Activated CD4-positive, CD25-positive, alpha-beta regulatory T cell (primary cell): ENCODE measurements around the gene ZCRB1.

Experiments
- DNase-seq, 4 experiments: peaks; one replicate each; lab custom pipeline; 2025; lab: John Stamatoyannopoulos, UW

ZCRB1 gene

GRCh38 chr12:42278128-42278510 lies 47.8 kb downstream of the ZCRB1 start:
- no peak for DNase-seq

GRCh38 chr12:42277396-42278127 lies 48.3 kb downstream of the ZCRB1 start:
- no peak for DNase-seq

GRCh38 chr12:42275499-42275898 lies 50.4 kb downstream of the ZCRB1 start:
- no peak for DNase-seq

GRCh38 chr12:42273706-42274105 lies 52.2 kb downstream of the ZCRB1 start:
- no peak for DNase-seq

- no peak for DNase-seq
Measured at GRCh38 chr12:42270596-42270995, 55.3 kb downstream of the ZCRB1 start.

GRCh38 chr12:42267413-42268190 lies 58.3 kb downstream of the ZCRB1 start:
- no peak for DNase-seq

- no peak for DNase-seq
Measured at GRCh38 chr12:42266579-42267230, 59.2 kb downstream of the ZCRB1 start.

GRCh38 chr12:42262271-42262670 lies 63.6 kb downstream of the ZCRB1 start:
- DNase-seq: no peak
